Gastrocnemius medialis (tissue), 4 donors: Measurements from ENCODE around the gene FBXW11.

Experiments
- CTCF ChIP-seq, 5 experiments: fragments of 450-650 bp in 3 of 5; fragments of 200-600 bp in 2 of 5; sonication (generic) in 2 of 5; IDR thresholded peaks in 4 of 5; conservative IDR thresholded peaks in 1 of 5; 1 replicate in 4 of 5; 2 replicates in 1 of 5; pipeline ENCODE4 v1.5.1; 2016 to 2019; ENCODE audit warnings: antibody characterized with exemption in 5 of 5, mild to moderate bottlenecking in 3 of 5, moderate library complexity in 3 of 5
- POLR2A ChIP-seq, 2 donors: fragments of 450-650 bp; IDR thresholded peaks; one replicate each; pipeline ENCODE4 v1.6.1; 2017; ENCODE audit warnings: antibody characterized with exemption in 2 of 2, mild to moderate bottlenecking in 2 of 2, moderate library complexity in 2 of 2

DNA sequence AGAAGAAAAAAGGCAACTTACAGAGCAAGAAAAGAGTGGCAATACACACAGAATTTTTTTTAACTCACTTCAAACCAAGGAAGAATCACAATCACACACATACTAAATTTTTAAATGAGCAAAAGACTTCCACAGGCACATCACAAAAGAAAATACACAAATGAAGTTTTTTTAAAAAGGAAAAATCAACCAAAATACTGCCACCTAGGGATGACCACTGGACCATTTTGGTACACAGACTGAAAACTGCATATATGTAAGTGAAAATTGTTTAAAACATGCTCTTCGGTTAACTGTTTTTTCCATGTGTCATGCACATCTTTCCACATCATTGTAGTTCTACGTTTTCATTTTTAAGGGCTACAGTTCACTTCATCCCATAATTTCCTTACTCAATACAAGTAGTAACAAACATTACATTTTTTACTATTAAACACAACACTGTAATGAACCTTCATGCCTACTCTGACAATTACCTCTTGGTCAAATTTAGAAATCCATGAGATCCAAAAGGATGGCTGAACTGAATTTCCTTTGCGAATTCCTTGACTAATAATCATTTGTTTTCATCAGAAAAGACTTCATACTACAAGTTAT lies 79.0 kb downstream of the FBXW11 start:
- no peak for TF ChIP-seq CTCF (IDR thresholded peaks at IDR 0.05 in 4 of 5, conservative IDR thresholded peaks at IDR 0.05 in 1 of 5)
- no peak for TF ChIP-seq POLR2A (IDR thresholded peaks at IDR 0.05)
